AG20443 (cell line): ENCODE data around the gene ZNF660.

Experiments used
- DNase-seq: peaks from one replicate; pipeline ENCODE4 v3.0.0; 2012; ENCODE audit warnings: low spot score, mixed read lengths

ZNF660 gene

GRCh38 chr3:44632193-44632592 is 47.4 kb downstream of the ZNF660 start:
- no peak for DNase-seq

- DNase-seq: no peak
Measured at GRCh38 chr3:44642337-44642736, 57.6 kb downstream of the ZNF660 start.

GRCh38 chr3:44643024-44643423 is 58.3 kb downstream of the ZNF660 start:
- DNase-seq: no peak

GRCh38 chr3:44647771-44648170 is 63.0 kb downstream of the ZNF660 start:
- no peak for DNase-seq

- DNase-seq: peak; percentile 97
Measured at GRCh38 chr3:44648564-44649229, 63.9 kb downstream of the ZNF660 start, which contains the start of gene ZNF35. Gene ZNF35 (plus strand): TSS chr3:44648732. CDS start chr3:44651068, 2,336 bp downstream.
